ENCODE data around the gene CALCR.

DNA sequence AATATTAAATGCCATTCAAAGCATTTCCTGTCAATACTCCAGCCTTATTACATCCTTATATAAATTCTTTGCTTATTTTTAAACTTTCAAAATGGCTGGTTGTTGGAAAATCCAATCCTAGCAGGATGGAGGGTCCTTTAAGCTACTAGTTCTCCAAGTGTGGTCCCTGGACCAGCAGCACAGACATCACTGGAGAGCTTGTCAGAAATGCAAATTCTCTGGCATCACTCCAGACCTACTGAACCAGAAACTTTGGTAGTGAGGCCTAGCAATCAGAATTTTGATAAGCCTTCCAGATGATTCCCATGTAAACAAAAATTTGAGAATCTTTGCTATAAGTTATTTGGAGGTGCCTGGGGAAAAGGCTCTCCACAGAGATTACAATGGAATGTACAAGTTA lies 43.8 kb downstream of the CALCR start:
- TF ChIP-seq, protein P1, sequence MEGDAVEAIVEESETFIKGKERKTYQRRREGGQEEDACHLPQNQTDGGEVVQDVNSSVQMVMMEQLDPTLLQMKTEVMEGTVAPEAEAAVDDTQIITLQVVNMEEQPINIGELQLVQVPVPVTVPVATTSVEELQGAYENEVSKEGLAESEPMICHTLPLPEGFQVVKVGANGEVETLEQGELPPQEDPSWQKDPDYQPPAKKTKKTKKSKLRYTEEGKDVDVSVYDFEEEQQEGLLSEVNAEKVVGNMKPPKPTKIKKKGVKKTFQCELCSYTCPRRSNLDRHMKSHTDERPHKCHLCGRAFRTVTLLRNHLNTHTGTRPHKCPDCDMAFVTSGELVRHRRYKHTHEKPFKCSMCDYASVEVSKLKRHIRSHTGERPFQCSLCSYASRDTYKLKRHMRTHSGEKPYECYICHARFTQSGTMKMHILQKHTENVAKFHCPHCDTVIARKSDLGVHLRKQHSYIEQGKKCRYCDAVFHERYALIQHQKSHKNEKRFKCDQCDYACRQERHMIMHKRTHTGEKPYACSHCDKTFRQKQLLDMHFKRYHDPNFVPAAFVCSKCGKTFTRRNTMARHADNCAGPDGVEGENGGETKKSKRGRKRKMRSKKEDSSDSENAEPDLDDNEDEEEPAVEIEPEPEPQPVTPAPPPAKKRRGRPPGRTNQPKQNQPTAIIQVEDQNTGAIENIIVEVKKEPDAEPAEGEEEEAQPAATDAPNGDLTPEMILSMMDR (IDR thresholded peaks at IDR 0.05; ENCODE audit: poor library complexity), result no peak
- TF ChIP-seq EZH2 (IDR thresholded peaks at IDR 0.05; ENCODE audit: borderline replicate concordance), result no peak
- no peak for TF ChIP-seq EZH2phosphoT487 (IDR thresholded peaks at IDR 0.05; ENCODE audit: low read depth, severe bottlenecking, unreplicated experiment)

Measured in hepatocyte (in vitro differentiated cells).